GM19455 (cell line): ENCODE measurements around the gene FHL1.

Source experiments
- ATAC-seq: cut with Tn5 transposase; IDR thresholded peaks from one replicate; pipeline ENCODE4 v1.9.1; 2021; ENCODE audit not compliant: unreplicated experiment

FHL1 gene

GRCh38 chrX:136251041-136251991 is 104.0 kb downstream of the FHL1 start, which contains the start of gene MAP7D3:
MAP7D3 (minus strand) TSS chrX:136251400; CDS start chrX:136251358, 42 bp downstream.
- peak; percentile 78 for ATAC-seq

DNA sequence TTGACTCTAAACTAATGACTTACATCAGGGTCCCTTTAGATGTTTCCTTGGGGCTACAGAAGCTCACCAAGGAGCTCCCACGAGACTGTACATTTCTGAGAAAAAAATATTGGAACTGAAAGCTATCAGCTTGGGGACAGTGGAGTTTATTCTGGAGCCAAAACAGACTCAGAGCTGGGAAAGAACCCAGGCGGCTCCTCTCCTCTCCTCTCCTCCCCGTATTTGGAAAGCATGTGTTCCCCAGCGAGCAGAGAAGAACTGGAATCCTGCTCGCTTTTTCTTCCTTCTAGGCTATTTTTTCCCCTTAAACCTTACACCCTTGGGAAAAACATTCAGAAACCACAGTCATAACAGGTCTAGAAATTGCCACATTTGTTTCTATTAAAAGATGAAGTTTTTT is 108.2 kb downstream of the FHL1 start:
- no peak for ATAC-seq

DNA sequence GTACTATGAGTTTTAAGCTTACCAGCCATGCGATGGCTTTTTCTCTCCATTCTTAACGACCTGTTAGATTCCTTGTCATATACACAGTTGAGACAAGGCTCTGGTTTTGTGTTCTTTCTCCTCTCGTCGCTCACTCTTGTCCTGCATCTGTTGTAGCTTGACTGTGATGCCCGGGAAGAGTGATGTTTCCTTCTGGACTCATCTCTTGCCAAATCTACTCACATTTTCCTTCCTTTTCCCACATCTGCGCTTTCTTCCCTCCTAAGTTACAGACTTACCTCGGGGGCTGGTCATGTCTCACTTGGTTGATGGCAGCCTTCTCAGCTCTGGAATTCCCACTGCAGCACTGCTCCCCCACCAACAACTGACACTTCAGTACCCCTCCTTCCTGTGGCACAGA is 108.7 kb downstream of the FHL1 start:
- no peak for ATAC-seq

GRCh38 chrX:136258951-136259350 is 111.6 kb downstream of the FHL1 start:
- ATAC-seq, result no peak

- ATAC-seq, result no peak
Measured at GRCh38 chrX:136259543-136259942, 112.2 kb downstream of the FHL1 start.

GRCh38 chrX:136260776-136261175 is 113.4 kb downstream of the FHL1 start:
- ATAC-seq, result no peak
